WERI-Rb-1 (cell line): Measurements from ENCODE around the gene ARHGEF6.

Source experiments
- DNase-seq: peaks from one replicate; pipeline ENCODE4 v3.0.0-alpha.2; 2020
- H3K27ac ChIP-seq: fragments of 250-450 bp; sonication (Bioruptor Pico); 2 replicates; pipeline ENCODE4 v1.5.1; 2020; ENCODE audit warnings: mild to moderate bottlenecking, moderate library complexity
- H3K27me3 ChIP-seq: fragments of 250-450 bp; sonication (Bioruptor Pico); 2 replicates; pipeline ENCODE4 v1.5.1; 2021; ENCODE audit warnings: mild to moderate bottlenecking, low read depth, moderate library complexity; ENCODE audit not compliant: insufficient read depth, severe bottlenecking
- H3K36me3 ChIP-seq: fragments of 250-450 bp; sonication (Bioruptor Pico); 2 replicates; pipeline ENCODE4 v1.5.1; 2020; ENCODE audit warnings: mild to moderate bottlenecking, moderate library complexity
- H3K4me3 ChIP-seq: 2 replicates; pipeline ENCODE4 v1.5.1; 2011; ENCODE audit warnings: low read depth, mild to moderate bottlenecking, control low read depth, low read length
- H3K9me3 ChIP-seq: fragments of 250-450 bp; sonication (Bioruptor Pico); 2 replicates; pipeline ENCODE4 v1.5.1; 2021; ENCODE audit warnings: mild to moderate bottlenecking, moderate library complexity; ENCODE audit not compliant: severe bottlenecking
- TF ChIP-seq, protein P1 (sequence below): IDR thresholded peaks from 2 replicates; pipeline ENCODE4 v1.5.1; 2011; ENCODE audit warnings: low read depth, mild to moderate bottlenecking, control low read depth, inconsistent platforms, low read length

Gene ARHGEF6

GRCh38 chrX:136616987-136617685 is 163.6 kb downstream of the ARHGEF6 start:
- Histone ChIP-seq H3K36me3 (no peaks in the 10 kb centered on the region), H3K27ac (no peak overlapping the region), H3K9me3 (no peaks in the 10 kb centered on the region), H3K27me3 (no peaks in the 10 kb centered on the region), H3K4me3 (no peak overlapping the region)
- no peak for DNase-seq
- TF ChIP-seq, protein P1, sequence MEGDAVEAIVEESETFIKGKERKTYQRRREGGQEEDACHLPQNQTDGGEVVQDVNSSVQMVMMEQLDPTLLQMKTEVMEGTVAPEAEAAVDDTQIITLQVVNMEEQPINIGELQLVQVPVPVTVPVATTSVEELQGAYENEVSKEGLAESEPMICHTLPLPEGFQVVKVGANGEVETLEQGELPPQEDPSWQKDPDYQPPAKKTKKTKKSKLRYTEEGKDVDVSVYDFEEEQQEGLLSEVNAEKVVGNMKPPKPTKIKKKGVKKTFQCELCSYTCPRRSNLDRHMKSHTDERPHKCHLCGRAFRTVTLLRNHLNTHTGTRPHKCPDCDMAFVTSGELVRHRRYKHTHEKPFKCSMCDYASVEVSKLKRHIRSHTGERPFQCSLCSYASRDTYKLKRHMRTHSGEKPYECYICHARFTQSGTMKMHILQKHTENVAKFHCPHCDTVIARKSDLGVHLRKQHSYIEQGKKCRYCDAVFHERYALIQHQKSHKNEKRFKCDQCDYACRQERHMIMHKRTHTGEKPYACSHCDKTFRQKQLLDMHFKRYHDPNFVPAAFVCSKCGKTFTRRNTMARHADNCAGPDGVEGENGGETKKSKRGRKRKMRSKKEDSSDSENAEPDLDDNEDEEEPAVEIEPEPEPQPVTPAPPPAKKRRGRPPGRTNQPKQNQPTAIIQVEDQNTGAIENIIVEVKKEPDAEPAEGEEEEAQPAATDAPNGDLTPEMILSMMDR: no peak
